GM12891 (cell line): ENCODE results near the gene TMEM87A.
"Not testable (repeated sequence)": the region's sequence is repeated elsewhere in the genome, so short reads cannot be mapped to it uniquely, and the experiment has no call there.

Experiments
- DNase-seq: peaks from one replicate; pipeline ENCODE4 v3.0.0; 2011; ENCODE audit warnings: low spot score; ENCODE audit not compliant: insufficient read length
- FAIRE-seq: peaks from 2 replicates; lab custom pipeline; 2011; peaks lifted over from hg19 to GRCh38; lab: Jason Lieb, UNC
- PAX5 ChIP-seq: IDR thresholded peaks from 2 replicates; pipeline ENCODE4 v1.6.1; 2011; ENCODE audit warnings: low read length, moderate library complexity, mild to moderate bottlenecking; ENCODE audit not compliant: insufficient read depth, severe bottlenecking
- POLR2A ChIP-seq: IDR thresholded peaks from 2 replicates; pipeline ENCODE4 v1.6.1; 2011; ENCODE audit warnings: low read depth, low read length, control low read depth
- POLR2AphosphoS5 ChIP-seq: IDR thresholded peaks from 2 replicates; pipeline ENCODE4 v1.6.1; 2011; ENCODE audit warnings: low read depth, low read length, control low read depth
- POU2F2 ChIP-seq: IDR thresholded peaks from 2 replicates; pipeline ENCODE4 v1.6.1; 2011; ENCODE audit warnings: low read depth, mild to moderate bottlenecking, control low read depth, low read length, moderate library complexity
- SPI1 ChIP-seq: IDR thresholded peaks from 2 replicates; pipeline ENCODE4 v1.6.1; 2011; ENCODE audit warnings: low read depth, low read length, control low read depth
- TAF1 ChIP-seq: IDR thresholded peaks from 2 replicates; pipeline ENCODE4 v1.6.1; 2011; ENCODE audit warnings: low read depth, low read length, control low read depth

TMEM87A gene

GRCh38 chr15:42231088-42231487, 42.1 kb downstream of the TMEM87A start:
- TF ChIP-seq POLR2A (no peak), PAX5 (no peak), POU2F2 (no peak), TAF1 (no peak), POLR2AphosphoS5 (no peak), SPI1 (no peak)
- DNase-seq = no peak
- no peak for FAIRE-seq

DNA sequence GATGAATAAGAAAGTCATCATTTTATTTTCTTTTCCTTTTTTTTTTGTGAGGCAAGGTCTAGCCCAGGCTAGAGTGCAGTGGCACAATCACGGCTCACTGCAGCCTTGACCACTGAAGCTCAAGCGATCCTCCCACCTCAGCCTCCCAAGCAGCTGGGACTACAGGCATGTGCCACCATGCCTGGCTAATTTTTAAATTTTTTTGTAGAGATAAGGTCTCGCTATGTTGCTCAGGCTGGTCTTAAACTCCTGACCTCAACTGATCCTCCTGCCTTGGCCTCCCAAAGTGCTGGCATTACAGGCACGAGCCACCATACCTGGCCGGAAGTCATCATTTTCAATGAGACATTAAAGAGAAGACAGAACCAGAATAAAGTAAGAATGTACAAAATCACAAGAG, 44.3 kb downstream of the TMEM87A start:
- not testable (repeated sequence) for FAIRE-seq, DNase-seq

GRCh38 chr15:42228036-42228435, 45.2 kb downstream of the TMEM87A start:
- no peak for DNase-seq
- TF ChIP-seq PAX5 (no peak), POLR2A (no peak), POLR2AphosphoS5 (no peak), TAF1 (no peak)
- FAIRE-seq = no peak

- FAIRE-seq (no peak), DNase-seq (no peak)
- TF ChIP-seq POU2F2 (no peak), PAX5 (no peak), TAF1 (no peak), POLR2AphosphoS5 (no peak), SPI1 (no peak)
Measured at GRCh38 chr15:42226648-42227047, 46.6 kb downstream of the TMEM87A start.

DNA sequence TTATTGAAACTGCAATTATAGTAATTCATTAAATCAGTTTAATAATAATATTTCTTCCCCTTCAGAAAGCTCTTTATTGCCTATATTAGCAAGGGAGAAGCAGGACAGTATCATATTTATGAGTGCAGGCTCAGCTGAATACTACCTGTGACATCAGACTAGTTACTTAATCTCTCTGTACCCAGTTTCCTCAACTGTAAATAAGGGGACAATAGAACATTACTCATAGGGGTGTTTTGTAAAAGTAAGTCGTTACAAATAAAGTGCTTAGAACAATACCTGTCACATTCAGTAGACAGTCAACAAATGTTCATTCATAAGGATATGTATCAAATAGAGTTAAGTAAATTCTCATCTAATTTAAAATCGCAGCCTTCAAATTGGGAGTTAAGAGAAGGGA, 53.0 kb downstream of the TMEM87A start:
- TF ChIP-seq POLR2A (no peak), POU2F2 (no peak)
- FAIRE-seq (no peak), DNase-seq (no peak)

GRCh38 chr15:42218953-42219592, 54.2 kb downstream of the TMEM87A start:
- DNase-seq = no peak
- no peak for TF ChIP-seq PAX5
- TF ChIP-seq SPI1 = peak; percentile 90
- peak; percentile 61 for FAIRE-seq

- TF ChIP-seq PAX5 (no peak), POLR2A (no peak), TAF1 (no peak), POU2F2 (no peak), POLR2AphosphoS5 (no peak), SPI1 (no peak)
- DNase-seq (no peak), FAIRE-seq (no peak)
Measured at GRCh38 chr15:42217568-42217967, 55.7 kb downstream of the TMEM87A start.

GRCh38 chr15:42215913-42216829, 57.1 kb downstream of the TMEM87A start:
- DNase-seq = no peak
- FAIRE-seq = no peak
- no peak for TF ChIP-seq POLR2AphosphoS5

- DNase-seq = no peak
- peak; percentile 33 for FAIRE-seq
- TF ChIP-seq PAX5 (no peak), POLR2AphosphoS5 (no peak), POU2F2 (no peak), TAF1 (no peak), SPI1 (no peak), POLR2A (no peak)
Measured at GRCh38 chr15:42214600-42214999, 58.6 kb downstream of the TMEM87A start.

DNA sequence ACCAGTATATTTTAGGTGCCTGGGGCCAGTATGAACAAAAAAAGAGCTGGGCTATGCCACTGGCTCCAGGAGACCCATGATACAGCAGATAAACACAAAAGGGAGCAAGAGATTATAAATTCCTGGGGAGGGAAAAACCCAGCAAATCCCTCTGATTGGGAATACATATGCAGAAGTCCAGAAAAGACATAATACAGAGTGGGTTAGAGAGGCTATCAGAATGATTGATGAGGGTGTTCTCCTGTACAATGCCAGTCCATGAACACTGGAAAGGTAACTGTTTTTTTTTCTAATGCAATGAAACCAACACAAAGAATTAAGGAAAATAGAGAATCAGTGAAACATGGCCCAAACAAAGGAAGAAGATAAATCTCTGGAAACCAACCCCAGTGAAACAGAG, 59.7 kb downstream of the TMEM87A start:
- TF ChIP-seq TAF1 (no peak), POU2F2 (no peak), POLR2AphosphoS5 (no peak), POLR2A (no peak), SPI1 (no peak), PAX5 (no peak)
- DNase-seq (no peak), FAIRE-seq (no peak)

DNA sequence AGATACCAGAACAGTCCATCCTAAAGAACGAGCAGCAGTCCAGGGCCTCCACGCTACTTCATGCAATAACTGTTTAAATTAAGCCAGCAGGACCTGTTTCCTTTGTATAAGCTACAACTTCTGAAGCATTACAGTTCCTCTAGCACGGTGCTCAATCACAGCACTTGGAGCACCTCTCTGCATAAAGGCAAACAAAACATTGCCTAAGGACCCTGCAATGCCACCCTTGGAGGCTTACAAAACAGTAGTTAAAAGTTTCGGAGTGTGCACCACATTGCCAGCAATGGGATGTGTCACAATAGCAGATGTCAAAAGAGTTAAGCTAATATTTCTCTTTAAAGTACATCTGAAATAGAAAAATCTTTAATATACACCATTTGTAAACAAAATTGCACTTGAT, 62.5 kb downstream of the TMEM87A start:
- no peak for FAIRE-seq
- TF ChIP-seq POLR2AphosphoS5 (no peak), TAF1 (no peak), PAX5 (no peak), POU2F2 (no peak), SPI1 (no peak), POLR2A (no peak)
- no peak for DNase-seq
